Anterior cingulate cortex (tissue), 58 donors: ENCODE data around the gene DLK1.

Source experiments
- DNase-seq, 58 donors: peaks; one replicate each; lab custom pipeline; 2025; lab: John Stamatoyannopoulos, UW

DLK1 gene

GRCh38 chr14:100692859-100693558 lies 33.7 kb upstream of the DLK1 start:
- no peak for DNase-seq

- DNase-seq, result no peak
Observed at GRCh38 chr14:100693877-100694578, 32.7 kb upstream of the DLK1 start.

GRCh38 chr14:100694579-100695422 lies 31.9 kb upstream of the DLK1 start:
- no peak for DNase-seq

- no peak for DNase-seq
Observed at GRCh38 chr14:100695423-100695738, 31.3 kb upstream of the DLK1 start.

- no peak for DNase-seq
Observed at GRCh38 chr14:100696008-100696407, 30.7 kb upstream of the DLK1 start.

- no peak for DNase-seq
Observed at GRCh38 chr14:100696590-100696989, 30.1 kb upstream of the DLK1 start.

GRCh38 chr14:100698066-100698465 lies 28.6 kb upstream of the DLK1 start:
- DNase-seq, result no peak

- DNase-seq, result no peak
Observed at GRCh38 chr14:100698666-100699448, 27.8 kb upstream of the DLK1 start.

GRCh38 chr14:100701314-100701713 lies 25.4 kb upstream of the DLK1 start:
- DNase-seq, result no peak

GRCh38 chr14:100702590-100702989 lies 24.1 kb upstream of the DLK1 start:
- DNase-seq, result no peak

GRCh38 chr14:100703386-100704220 lies 23.1 kb upstream of the DLK1 start:
- DNase-seq, result no peak

- no peak for DNase-seq
Observed at GRCh38 chr14:100706200-100706599, 20.5 kb upstream of the DLK1 start.

- no peak for DNase-seq
Observed at GRCh38 chr14:100706860-100707259, 19.8 kb upstream of the DLK1 start.

- no peak for DNase-seq
Observed at GRCh38 chr14:100708425-100709288, 18.0 kb upstream of the DLK1 start.

- peak in 5 of 58 donors; percentile 6 to 19 (median 16) for DNase-seq
Observed at GRCh38 chr14:100709289-100710284, 17.1 kb upstream of the DLK1 start.

GRCh38 chr14:100710391-100710790 lies 16.3 kb upstream of the DLK1 start:
- no peak for DNase-seq

- no peak for DNase-seq
Observed at GRCh38 chr14:100710826-100711462, 15.7 kb upstream of the DLK1 start.
